ENCODE results near the gene SYT12. TPM values are rescaled to one million over a fixed set of nuclear protein-coding genes. Genes with fewer than 3 reads are reported as not detected.

The SYT12 gene
- total and polyA plus RNA-seq, 2 of the 8 experiments (the other 6 are each of a cell fraction or from before 2014, with no cell fraction given), result 1.4 to 3.3 TPM

- 0 out of 2 replicates have a peak, but pooled peaks have one; percentile 11 for TF ChIP-seq YY1 (IDR thresholded peaks at IDR 0.05; ENCODE audit: low read depth, low read length)
- TF ChIP-seq CREB1 (IDR thresholded peaks at IDR 0.05), result no peak
- TF ChIP-seq NANOG (IDR thresholded peaks at IDR 0.05; ENCODE audit: insufficient read depth, low read depth, low read length, poor library complexity, severe bottlenecking), result peak; percentile 56
- peak; percentile 45 for TF ChIP-seq ASH2L (IDR thresholded peaks at IDR 0.05; ENCODE audit: low read length)
- no peak for TF ChIP-seq TAF1 (IDR thresholded peaks at IDR 0.05; ENCODE audit: low read depth, low read length)
- TF ChIP-seq CTBP2 (IDR thresholded peaks at IDR 0.05; ENCODE audit: borderline replicate concordance, insufficient read depth, insufficient read length, low read length), result peak; percentile 19
- no peaks in the 10 kb centered on the region for H3K27me3 ChIP-seq (replicated peaks in 1 of 4; ENCODE audit: control insufficient read depth in 3 of 4, extremely low read depth in 1 of 4, insufficient read depth in 3 of 4, low read length in 3 of 4)
- H3K18ac ChIP-seq (ENCODE audit: extremely low read depth, low read length), result peak overlapping the region; percentile 92
- H2AFZ ChIP-seq (ENCODE audit: low read length), result 0 out of 2 replicates have a peak overlapping the region, but pooled peaks have one; percentile 4
- no peak overlapping the region for H2BK120ac ChIP-seq (replicated peaks; ENCODE audit: low read depth, low read length)
- H3K79me2 ChIP-seq (ENCODE audit: control insufficient read depth in 1 of 2, insufficient read depth in 2 of 2, low read length in 2 of 2), result no peaks in the 10 kb centered on the region
- peak overlapping the region; percentile 100 for H2BK12ac ChIP-seq (ENCODE audit: low read depth, low read length)
- H3K4me3 ChIP-seq (ENCODE audit: extremely low read depth in 1 of 4, insufficient read depth in 2 of 4, low read depth in 3 of 4, low read length in 4 of 4), result peak overlapping the region in 2 of 4 experiments; percentile 3 to 26; a peak in 2 of 8 replicates
- 23% methylated on average over 8 of the region's 8 CpGs; no CpG with 5 or more reads in 1 of the 2 experiments for WGBS, 2 experiments (ENCODE audit: extremely low coverage in 1 of 2, insufficient coverage in 1 of 2, insufficient read length in 1 of 2, insufficient replicate concordance in 2 of 2, low coverage in 1 of 2, low lambda C conversion rate in 2 of 2, missing lambda C conversion rate in 1 of 2)
- peak overlapping the region; percentile 92 for H4K91ac ChIP-seq (replicated peaks; ENCODE audit: insufficient read length, low read length)
- H3K23me2 ChIP-seq (ENCODE audit: low read depth, low read length), result peaks cover 3% of the 10 kb centered on the region; the same call in 1 of the 2 replicates
- FAIRE-seq (no peak), DNase-seq (ENCODE audit: low read depth in 1 of 2, low spot score in 2 of 2) (peak in 1 of 2 experiments; percentile 64)
- 0 out of 2 replicates have a peak overlapping the region, but pooled peaks have one; percentile 6 for H2BK15ac ChIP-seq (ENCODE audit: low read length)
- no peaks in the 10 kb centered on the region for H3K36me3 ChIP-seq (ENCODE audit: control insufficient read depth in 2 of 4, insufficient read depth in 4 of 4, low read length in 3 of 4)
- peak overlapping the region; percentile 98 for H2BK5ac ChIP-seq (ENCODE audit: low read depth, low read length)
- H3K23ac ChIP-seq (ENCODE audit: insufficient read length), result no peak overlapping the region
- H3K79me1 ChIP-seq (ENCODE audit: low read depth, low read length), result no peaks in the 10 kb centered on the region
- H3K27ac ChIP-seq (ENCODE audit: low read depth, low read length), result peak overlapping the region; percentile 57; the same call in 1 of the 2 replicates
- ChIA-PET POLR2A (ENCODE audit: partially characterized antibody) (interaction anchor here (0.7 to 1.7 kb wide), 5 partner anchors 13 to 159 kb away, joined by 3 to 7 read pairs (median 4); partner anchors contain the start of gene RCE1), CTCF (ENCODE audit: partially characterized antibody) (interaction anchor here (0.6 to 3.6 kb wide), 6 partner anchors 8 to 167 kb away, joined by 3 to 9 read pairs (median 4); no protein-coding TSS in a partner anchor)
- H4K20me1 ChIP-seq (replicated peaks in 1 of 2; ENCODE audit: control insufficient read depth in 1 of 2, insufficient read depth in 2 of 2, low read length in 2 of 2), result no peaks in the 10 kb centered on the region
- no peak overlapping the region for H3K14ac ChIP-seq (ENCODE audit: insufficient read length)
- H3K4me2 ChIP-seq (ENCODE audit: insufficient read depth in 1 of 2, low read depth in 2 of 2, low read length in 2 of 2), result peak overlapping the region; percentile 31 to 59; a peak in 3 of 4 replicates
- no peak overlapping the region for H3K4ac ChIP-seq (replicated peaks; ENCODE audit: insufficient read length, low read depth, low read length)
- peak overlapping the region; percentile 7; the same call in 1 of the 2 replicates for H4K8ac ChIP-seq (ENCODE audit: extremely low read depth, insufficient read depth, low read length)
- H3K9ac ChIP-seq (replicated peaks in 1 of 4; ENCODE audit: extremely low read depth in 1 of 4, low read depth in 3 of 4, low read length in 3 of 4), result peak overlapping the region in 2 of 4 experiments; percentile 9 to 24; a peak in 1 of 7 replicates
- H4K5ac ChIP-seq (ENCODE audit: insufficient read length, low read depth, low read length), result peak overlapping the region; percentile 58
- H2AK5ac ChIP-seq (ENCODE audit: low read depth, low read length), result no peak overlapping the region
- no peak overlapping the region for H3K56ac ChIP-seq (replicated peaks; ENCODE audit: insufficient read length, low read depth, low read length)
- H3K4me1 ChIP-seq (replicated peaks in 1 of 4; ENCODE audit: control insufficient read depth in 3 of 4, insufficient read depth in 4 of 4, low read length in 3 of 4), result peaks cover 7 to 17% (median 12%) of the 10 kb centered on the region in 4 experiments
- H3K9me3 ChIP-seq (ENCODE audit: insufficient read depth in 2 of 2, low read depth in 1 of 2, low read length in 1 of 2), result no peaks in the 10 kb centered on the region
- peak overlapping the region; percentile 84; the same call in 1 of the 2 replicates for H2BK20ac ChIP-seq (ENCODE audit: low read length)
Measured at GRCh38 chr11:67002297-67002913, 20.5 kb upstream of the SYT12 start.
